Thoracic aorta (tissue), 2 donors: ENCODE data around the gene KSR1. TPM values are rescaled to one million over a fixed set of nuclear protein-coding genes. Genes with fewer than 3 reads are reported as not detected.

Source experiments
- total RNA-seq, 2 donors: library from RNA; depleted of rRNA; stranded (reverse); fragments of >200 nt; gene quantifications; one replicate each; pipeline versions ENCODE4 v1.1.0 to v1.2.3, GENCODE V29; 2016

The KSR1 gene
- total RNA-seq, 2 donors from 2014 or later = 17.6 to 46.0 TPM

Other genes starting within 250 kb of the KSR1 start
- gene WSB1, start 162.3 kb upstream of the KSR1 start, total RNA-seq = 100 to 1,000 TPM; 214 to 284 TPM
- gene LGALS9, start 174.7 kb downstream of the KSR1 start, total RNA-seq = 10 to 100 TPM; 34.8 to 77.4 TPM